PFSK-1 (cell line): ENCODE data around the gene MBNL3.

Experiments used
- POLR2AphosphoS5 ChIP-seq: IDR thresholded peaks from 2 replicates; pipeline ENCODE4 v1.6.1; 2012; ENCODE audit warnings: low read depth, mild to moderate bottlenecking, control low read depth, low read length, moderate library complexity
- TAF1 ChIP-seq: IDR thresholded peaks from 2 replicates; pipeline ENCODE4 v1.6.1; 2012; ENCODE audit warnings: low read length, control low read depth, borderline replicate concordance; ENCODE audit not compliant: insufficient read depth

DNA sequence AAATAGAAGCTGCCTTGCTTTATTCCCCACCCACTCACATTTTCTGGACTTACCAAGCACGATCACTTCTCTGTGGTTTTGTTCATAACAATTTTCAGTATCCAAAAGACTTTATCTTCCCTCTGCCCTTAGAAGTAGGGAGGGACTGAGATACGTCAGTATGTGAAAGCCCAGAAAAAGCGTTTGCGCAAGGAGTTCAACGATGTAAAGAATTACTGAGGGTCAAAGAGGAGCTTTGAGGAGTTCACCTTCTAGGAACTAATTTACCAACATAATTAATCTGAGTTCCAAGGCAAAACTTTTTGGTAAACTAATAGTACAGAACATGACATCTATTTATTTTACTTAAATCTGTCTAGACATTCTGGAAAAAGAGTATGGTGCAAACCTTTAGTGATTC lies 84.6 kb downstream of the MBNL3 start:
- TF ChIP-seq TAF1: no peak
- TF ChIP-seq POLR2AphosphoS5: no peak
